SK-N-SH (cell line): ENCODE data around the gene EFCAB6.

Experiments
- CTCF ChIP-seq: fragments of 200-600 bp; sonication (generic); IDR thresholded peaks from 2 replicates; pipeline ENCODE4 v1.6.1; 2017; ENCODE audit warnings: antibody characterized with exemption, mild to moderate bottlenecking, moderate library complexity
- MAX ChIP-seq: IDR thresholded peaks from 2 replicates; pipeline ENCODE4 v1.4.0; 2012; ENCODE audit warnings: low read depth
- MXI1 ChIP-seq: IDR thresholded peaks from 2 replicates; pipeline ENCODE4 v1.6.1; 2012; ENCODE audit warnings: mild to moderate bottlenecking, low read depth, low read length, improper control_type of control experiment

DNA sequence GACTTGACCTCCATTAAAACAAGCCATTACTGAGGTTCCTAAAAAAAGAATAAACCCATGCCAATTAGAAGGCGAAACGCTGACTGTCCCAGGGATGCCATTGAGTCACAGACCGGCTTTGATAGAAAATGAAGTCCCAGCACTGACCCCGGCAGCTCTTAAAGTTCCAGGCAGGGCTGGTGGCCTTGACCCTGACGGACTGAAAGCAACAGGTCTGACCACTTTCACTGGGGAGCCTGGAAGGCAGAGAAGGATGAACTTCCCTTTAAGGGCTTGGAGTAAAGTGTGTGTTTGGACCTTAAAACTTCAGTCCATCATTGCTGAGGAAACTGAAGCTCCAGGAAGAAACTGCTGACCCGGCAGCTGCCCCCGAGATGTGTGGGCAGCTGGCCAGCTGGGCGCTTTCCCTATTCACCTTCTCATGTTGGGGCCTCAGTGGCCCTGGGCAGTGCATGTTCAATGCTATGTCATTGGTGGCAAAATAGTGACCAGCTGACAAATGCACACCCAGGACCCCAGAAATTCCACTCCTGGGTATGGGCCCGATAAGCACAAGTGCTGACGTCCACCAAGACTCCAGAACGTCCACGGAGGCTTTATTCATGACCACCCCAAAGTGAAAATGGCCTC, 18.9 kb upstream of the EFCAB6 start:
- TF ChIP-seq CTCF (no peak), MXI1 (no peak), MAX (no peak)
